Neural crest cell (in vitro differentiated cells): ENCODE data around the gene FBXO41. TPM values are rescaled to one million over a fixed set of nuclear protein-coding genes. Genes with fewer than 3 reads are reported as not detected.

ENCODE experiments used
- DNase-seq: peaks from one replicate; pipeline ENCODE4 v3.0.0; 2021; ENCODE audit warnings: low read depth, mixed read lengths, low spot score
- H3K27ac Mint-ChIP-seq: one replicate; pipeline ENCODE4 v1.8.0; 2021; ENCODE audit warnings: mild to moderate bottlenecking, mixed read lengths; ENCODE audit not compliant: unreplicated experiment
- H3K27me3 Mint-ChIP-seq: 2 replicates; pipeline ENCODE4 v1.8.0; 2021; ENCODE audit warnings: low read depth, mild to moderate bottlenecking, mixed read lengths
- H3K36me3 Mint-ChIP-seq: 2 replicates; pipeline ENCODE4 v1.8.0; 2021; ENCODE audit warnings: low read depth, mild to moderate bottlenecking, mixed read lengths
- H3K4me1 Mint-ChIP-seq: 2 replicates; pipeline ENCODE4 v1.8.0; 2021; ENCODE audit warnings: mixed read lengths
- H3K4me3 Mint-ChIP-seq: one replicate; pipeline ENCODE4 v1.8.0; 2021; ENCODE audit warnings: mild to moderate bottlenecking, mixed read lengths
- H3K9me3 Mint-ChIP-seq: 2 replicates; pipeline ENCODE4 v1.8.0; 2021; ENCODE audit warnings: mixed read lengths
- CTCF ChIP-seq: fragments of 200-600 bp; sonication (generic); conservative IDR thresholded peaks from 2 replicates; pipeline ENCODE4 v1.5.0; 2021; ENCODE audit warnings: antibody characterized with exemption, mild to moderate bottlenecking
- total RNA-seq: library from RNA; stranded (reverse); gene quantifications from 2 replicates; pipeline ENCODE4 v1.2.1, GENCODE V29; 2021

The FBXO41 gene
- total RNA-seq, 1 donor from 2014 or later = 4.5 TPM

- H3K4me3 Mint-ChIP-seq = no peak overlapping the region
These were observed 27.7 kb downstream of the FBXO41 start for GRCh38 chr2:73256618-73256922.

GRCh38 chr2:73255907-73256617, 28.2 kb downstream of the FBXO41 start:
- Mint-ChIP-seq H3K27ac (no peak overlapping the region), H3K4me1 (no peaks in the 10 kb centered on the region), H3K9me3 (no peaks in the 10 kb centered on the region), H3K36me3 (no peaks in the 10 kb centered on the region), H3K4me3 (no peak overlapping the region), H3K27me3 (peaks cover 2% of the 10 kb centered on the region)
- no peak for DNase-seq
- no peak for TF ChIP-seq CTCF

More at GRCh38 chr2:73256618-73256922, 27.7 kb downstream of the FBXO41 start:
- H3K27ac Mint-ChIP-seq = no peak overlapping the region
- H3K36me3 Mint-ChIP-seq = no peaks in the 10 kb centered on the region
- H3K4me1 Mint-ChIP-seq = no peaks in the 10 kb centered on the region
- no peak for TF ChIP-seq CTCF
- H3K27me3 Mint-ChIP-seq = peaks cover 2% of the 10 kb centered on the region
- no peak for DNase-seq
- no peaks in the 10 kb centered on the region for H3K9me3 Mint-ChIP-seq

GRCh38 chr2:73255007-73255644, 29.2 kb downstream of the FBXO41 start:
- no peak for TF ChIP-seq CTCF
- Mint-ChIP-seq H3K36me3 (no peaks in the 10 kb centered on the region), H3K27ac (no peak overlapping the region), H3K4me3 (peak overlapping the region; percentile 19), H3K9me3 (no peaks in the 10 kb centered on the region), H3K4me1 (no peaks in the 10 kb centered on the region), H3K27me3 (peaks cover 2% of the 10 kb centered on the region)
- DNase-seq = no peak

GRCh38 chr2:73254343-73255006, 29.8 kb downstream of the FBXO41 start:
- Mint-ChIP-seq H3K27ac (no peak overlapping the region), H3K36me3 (peaks cover 2% of the 10 kb centered on the region), H3K4me1 (no peaks in the 10 kb centered on the region), H3K9me3 (no peaks in the 10 kb centered on the region), H3K4me3 (no peak overlapping the region), H3K27me3 (peaks cover 2% of the 10 kb centered on the region)
- DNase-seq = no peak
- TF ChIP-seq CTCF = no peak

DNA sequence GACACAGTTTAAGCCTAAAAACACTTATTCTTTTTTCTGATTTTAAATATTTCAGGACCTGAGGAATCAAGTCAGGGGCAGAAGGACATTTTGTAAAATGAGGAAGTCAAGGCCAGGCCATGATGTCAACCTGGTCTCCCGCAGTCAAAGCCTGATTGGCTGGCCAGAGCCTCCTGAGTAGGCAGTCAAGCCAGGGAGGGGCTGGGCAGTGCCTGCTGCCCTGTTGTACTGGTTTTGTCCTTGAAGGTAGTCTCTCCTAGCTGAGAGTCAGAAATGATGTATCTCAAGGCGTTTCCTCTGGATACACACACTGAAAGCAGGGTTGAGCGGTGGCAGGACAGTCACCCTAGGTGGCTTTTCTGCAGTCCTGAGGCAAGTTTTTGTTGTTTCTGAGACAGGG, 30.4 kb downstream of the FBXO41 start:
- Mint-ChIP-seq H3K27ac (no peak overlapping the region), H3K4me3 (no peak overlapping the region), H3K36me3 (peaks cover 4% of the 10 kb centered on the region), H3K27me3 (peaks cover 2% of the 10 kb centered on the region), H3K4me1 (no peaks in the 10 kb centered on the region), H3K9me3 (no peaks in the 10 kb centered on the region)
- no peak for TF ChIP-seq CTCF
- DNase-seq = no peak
